ENCODE results near the gene FKBP5.

Gene FKBP5

DNA sequence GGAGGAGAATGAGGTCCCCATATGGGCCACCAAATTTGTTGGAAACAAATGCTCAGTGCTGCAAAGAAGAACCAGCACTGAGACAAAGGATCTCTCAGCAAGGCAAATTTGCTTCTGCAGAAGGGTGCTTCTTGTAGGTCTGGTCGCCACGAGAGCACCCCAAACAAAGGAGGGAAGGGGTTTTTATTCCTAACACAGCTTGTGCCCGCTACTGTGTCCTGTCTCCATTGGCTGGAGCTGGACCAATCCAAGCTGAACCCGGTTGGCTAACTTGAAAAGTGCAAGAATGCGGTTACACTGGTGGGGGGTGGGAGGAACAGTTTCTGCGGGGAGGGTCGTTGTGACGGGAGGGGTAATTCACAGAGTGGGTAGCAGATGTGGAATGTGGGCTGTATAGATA lies 121.9 kb downstream of the FKBP5 start:
- peaks cover 3 to 12% of the 10 kb centered on the region in 2 donors for H3K9me3 ChIP-seq (replicated peaks in 1 of 2; ENCODE audit: control insufficient read depth in 2 of 2, insufficient read depth in 1 of 2, low read depth in 1 of 2, low read length in 2 of 2)
- no peak for DNase-seq (ENCODE audit: low spot score)
- no peak overlapping the region for H4K8ac ChIP-seq (ENCODE audit: low read depth, low read length)
- H3K27ac ChIP-seq (replicated peaks; ENCODE audit: low read length): no peak overlapping the region
- peaks cover 0 to 2% of the 10 kb centered on the region in 2 donors for H3K4me1 ChIP-seq (ENCODE audit: control insufficient read depth in 2 of 2, insufficient read depth in 1 of 2, low read depth in 1 of 2, low read length in 2 of 2)
- no peak overlapping the region for H3K14ac ChIP-seq (ENCODE audit: low read length)
- no peak overlapping the region for H2AK5ac ChIP-seq (ENCODE audit: low read depth, low read length)
- H2BK15ac ChIP-seq (ENCODE audit: low read length): no peak overlapping the region
- no peak overlapping the region for H2BK12ac ChIP-seq (ENCODE audit: low read length)
- no peak overlapping the region for H2AFZ ChIP-seq (ENCODE audit: low read length)
- no peak overlapping the region for H3K23ac ChIP-seq (ENCODE audit: low read depth, low read length, poor library complexity)
- peaks cover 2% of the 10 kb centered on the region for H3K79me1 ChIP-seq (ENCODE audit: low read depth, low read length)
- H2BK120ac ChIP-seq (ENCODE audit: low read depth, low read length): no peak overlapping the region
- no CpG with 5 or more reads among the region's 8 CpGs for WGBS, 2 donors (ENCODE audit: extremely low coverage in 2 of 2, insufficient read length in 2 of 2, insufficient replicate concordance in 1 of 2)
- H3K9ac ChIP-seq (ENCODE audit: low read depth, low read length, poor library complexity): no peak overlapping the region
- H3K27me3 ChIP-seq (ENCODE audit: control insufficient read depth in 3 of 3, insufficient read depth in 3 of 3, low read depth in 1 of 3, low read length in 3 of 3): no peaks in the 10 kb centered on the region
- no peak overlapping the region for H3K4me2 ChIP-seq (ENCODE audit: insufficient read depth, low read length, poor library complexity, severe bottlenecking)
- H3K4ac ChIP-seq (ENCODE audit: low read length): no peak overlapping the region
- no peak overlapping the region for H3K18ac ChIP-seq (ENCODE audit: low read length)
- H2BK5ac ChIP-seq (ENCODE audit: low read length): no peak overlapping the region
- H4K91ac ChIP-seq (ENCODE audit: low read depth, low read length, poor library complexity): no peak overlapping the region
- H3K4me3 ChIP-seq (ENCODE audit: low read length in 2 of 2): peak overlapping the region in 1 of 2 donors; percentile 28
- H3K36me3 ChIP-seq (replicated peaks in 1 of 2; ENCODE audit: control insufficient read depth in 2 of 2, insufficient read depth in 2 of 2, low read length in 2 of 2): peaks cover 0 to 10% of the 10 kb centered on the region in 2 donors

DNA sequence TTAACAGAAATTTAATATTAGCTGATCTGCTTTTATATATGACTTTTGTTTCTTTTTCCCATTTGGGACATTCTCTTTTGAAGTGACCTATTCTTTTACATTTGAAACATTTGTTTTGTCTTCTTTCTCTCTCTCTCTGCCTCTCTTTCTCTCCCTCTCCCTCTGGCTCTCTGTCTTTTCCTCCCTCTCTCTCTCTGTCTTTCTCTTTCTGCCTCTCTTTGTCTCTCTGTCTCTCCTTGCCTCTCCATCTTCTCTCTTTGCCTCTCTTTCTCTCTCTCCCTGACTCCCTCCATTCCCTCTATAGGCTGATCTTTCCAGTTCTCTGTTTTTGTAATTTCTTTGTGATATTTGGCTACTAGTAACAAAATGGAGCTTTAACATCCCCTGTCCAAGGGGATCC lies 124.0 kb downstream of the FKBP5 start:
- H3K27me3 ChIP-seq (ENCODE audit: control insufficient read depth in 3 of 3, insufficient read depth in 3 of 3, low read depth in 1 of 3, low read length in 3 of 3): no peaks in the 10 kb centered on the region
- no peak overlapping the region for H2AK5ac ChIP-seq (ENCODE audit: low read depth, low read length)
- H2BK120ac ChIP-seq (ENCODE audit: low read depth, low read length): no peak overlapping the region
- no peak overlapping the region for H2BK5ac ChIP-seq (ENCODE audit: low read length)
- no peak overlapping the region for H3K9ac ChIP-seq (ENCODE audit: low read depth, low read length, poor library complexity)
- no peak overlapping the region for H3K4me2 ChIP-seq (ENCODE audit: insufficient read depth, low read length, poor library complexity, severe bottlenecking)
- H3K4me1 ChIP-seq (ENCODE audit: control insufficient read depth in 2 of 2, insufficient read depth in 1 of 2, low read depth in 1 of 2, low read length in 2 of 2): peaks cover 3 to 4% of the 10 kb centered on the region in 2 donors
- H2AFZ ChIP-seq (ENCODE audit: low read length): no peak overlapping the region
- H3K4ac ChIP-seq (ENCODE audit: low read length): no peak overlapping the region
- H3K9me3 ChIP-seq (replicated peaks in 1 of 2; ENCODE audit: control insufficient read depth in 2 of 2, insufficient read depth in 1 of 2, low read depth in 1 of 2, low read length in 2 of 2): peaks cover 3 to 16% of the 10 kb centered on the region in 2 donors
- H2BK12ac ChIP-seq (ENCODE audit: low read length): no peak overlapping the region
- no peak overlapping the region for H2BK15ac ChIP-seq (ENCODE audit: low read length)
- H3K4me3 ChIP-seq (ENCODE audit: low read length in 2 of 2): no peak overlapping the region
- no peak overlapping the region for H3K18ac ChIP-seq (ENCODE audit: low read length)
- H3K36me3 ChIP-seq (replicated peaks in 1 of 2; ENCODE audit: control insufficient read depth in 2 of 2, insufficient read depth in 2 of 2, low read length in 2 of 2): no peaks in the 10 kb centered on the region
- no peak overlapping the region for H3K14ac ChIP-seq (ENCODE audit: low read length)
- no peak overlapping the region for H4K91ac ChIP-seq (ENCODE audit: low read depth, low read length, poor library complexity)
- no peak overlapping the region for H3K23ac ChIP-seq (ENCODE audit: low read depth, low read length, poor library complexity)
- H4K8ac ChIP-seq (ENCODE audit: low read depth, low read length): no peak overlapping the region
- H3K27ac ChIP-seq (replicated peaks; ENCODE audit: low read length): no peak overlapping the region
- peaks cover 2% of the 10 kb centered on the region for H3K79me1 ChIP-seq (ENCODE audit: low read depth, low read length)
- no peak for DNase-seq (ENCODE audit: low spot score)

DNA sequence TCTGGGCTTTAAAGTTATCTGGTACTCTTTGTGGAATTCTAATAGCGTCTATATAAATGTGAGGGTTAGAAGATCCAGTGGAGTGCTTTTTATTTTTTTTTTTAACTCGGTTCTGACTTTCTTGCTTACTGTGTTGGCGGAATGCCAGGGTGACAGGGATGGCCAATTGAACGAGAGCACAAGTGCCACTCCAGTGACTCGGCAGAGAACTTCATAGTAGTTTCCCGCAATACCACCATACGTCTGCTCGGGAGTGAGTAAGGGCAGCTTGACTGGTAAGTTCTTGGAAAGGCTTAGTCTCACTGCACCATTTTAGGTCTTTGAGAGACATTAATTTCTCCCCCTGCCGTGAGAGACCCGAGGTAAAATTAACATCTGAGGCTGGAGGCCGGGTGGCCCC lies 126.7 kb downstream of the FKBP5 start:
- H3K4me3 ChIP-seq (ENCODE audit: low read length in 2 of 2): no peak overlapping the region
- H3K79me1 ChIP-seq (ENCODE audit: low read depth, low read length): no peaks in the 10 kb centered on the region
- DNase-seq (ENCODE audit: low spot score): no peak
- peaks cover 3 to 11% of the 10 kb centered on the region in 2 donors for H3K9me3 ChIP-seq (replicated peaks in 1 of 2; ENCODE audit: control insufficient read depth in 2 of 2, insufficient read depth in 1 of 2, low read depth in 1 of 2, low read length in 2 of 2)
- H2AFZ ChIP-seq (ENCODE audit: low read length): no peak overlapping the region
- no CpG with 5 or more reads among the region's 11 CpGs for WGBS, 2 donors (ENCODE audit: extremely low coverage in 2 of 2, insufficient read length in 2 of 2, insufficient replicate concordance in 1 of 2)
- no peak overlapping the region for H3K9ac ChIP-seq (ENCODE audit: low read depth, low read length, poor library complexity)
- H3K36me3 ChIP-seq (replicated peaks in 1 of 2; ENCODE audit: control insufficient read depth in 2 of 2, insufficient read depth in 2 of 2, low read length in 2 of 2): no peaks in the 10 kb centered on the region
- H3K4ac ChIP-seq (ENCODE audit: low read length): no peak overlapping the region
- no peak overlapping the region for H4K8ac ChIP-seq (ENCODE audit: low read depth, low read length)
- H2BK120ac ChIP-seq (ENCODE audit: low read depth, low read length): no peak overlapping the region
- no peak overlapping the region for H3K14ac ChIP-seq (ENCODE audit: low read length)
- no peaks in the 10 kb centered on the region for H3K27me3 ChIP-seq (ENCODE audit: control insufficient read depth in 3 of 3, insufficient read depth in 3 of 3, low read depth in 1 of 3, low read length in 3 of 3)
- H3K23ac ChIP-seq (ENCODE audit: low read depth, low read length, poor library complexity): no peak overlapping the region
- no peak overlapping the region for H2BK15ac ChIP-seq (ENCODE audit: low read length)
- H2BK12ac ChIP-seq (ENCODE audit: low read length): no peak overlapping the region
- H2BK5ac ChIP-seq (ENCODE audit: low read length): no peak overlapping the region
- no peak overlapping the region for H3K27ac ChIP-seq (replicated peaks; ENCODE audit: low read length)
- peaks cover 5% of the 10 kb centered on the region in 2 donors for H3K4me1 ChIP-seq (ENCODE audit: control insufficient read depth in 2 of 2, insufficient read depth in 1 of 2, low read depth in 1 of 2, low read length in 2 of 2)
- no peak overlapping the region for H2AK5ac ChIP-seq (ENCODE audit: low read depth, low read length)
- no peak overlapping the region for H3K4me2 ChIP-seq (ENCODE audit: insufficient read depth, low read length, poor library complexity, severe bottlenecking)
- no peak overlapping the region for H3K18ac ChIP-seq (ENCODE audit: low read length)
- no peak overlapping the region for H4K91ac ChIP-seq (ENCODE audit: low read depth, low read length, poor library complexity)

DNA sequence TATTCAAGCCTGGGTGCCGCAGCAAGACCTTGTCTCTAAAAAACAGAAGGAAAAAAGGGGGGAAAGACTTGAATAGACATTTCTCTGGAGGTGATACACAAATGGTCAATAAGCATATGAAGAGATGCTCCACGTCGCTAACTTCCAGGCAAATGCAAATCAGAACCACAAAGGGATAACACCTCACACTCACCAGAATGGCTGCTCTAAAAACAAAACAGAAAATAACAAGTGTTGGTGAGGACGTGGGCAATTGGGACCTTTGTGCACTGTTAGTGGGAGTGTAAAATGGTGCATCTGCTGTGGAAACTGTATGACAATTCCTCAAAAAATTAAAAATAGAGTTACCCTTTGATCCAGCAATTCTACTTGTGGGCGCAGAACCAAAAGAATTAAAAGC lies 127.6 kb downstream of the FKBP5 start:
- Histone ChIP-seq H2BK5ac (ENCODE audit: low read length) (no peak overlapping the region), H2AFZ (ENCODE audit: low read length) (no peak overlapping the region), H3K27me3 (ENCODE audit: control insufficient read depth in 3 of 3, insufficient read depth in 3 of 3, low read depth in 1 of 3, low read length in 3 of 3) (no peaks in the 10 kb centered on the region), H3K4ac (ENCODE audit: low read length) (no peak overlapping the region), H2AK5ac (ENCODE audit: low read depth, low read length) (no peak overlapping the region), H3K4me2 (ENCODE audit: insufficient read depth, low read length, poor library complexity, severe bottlenecking) (no peak overlapping the region), H3K4me3 (ENCODE audit: low read length in 2 of 2) (no peak overlapping the region), H3K18ac (ENCODE audit: low read length) (no peak overlapping the region), H3K4me1 (ENCODE audit: control insufficient read depth in 2 of 2, insufficient read depth in 1 of 2, low read depth in 1 of 2, low read length in 2 of 2) (peaks cover 5% of the 10 kb centered on the region in 2 donors), H3K27ac (replicated peaks; ENCODE audit: low read length) (no peak overlapping the region), H4K91ac (ENCODE audit: low read depth, low read length, poor library complexity) (no peak overlapping the region), H2BK15ac (ENCODE audit: low read length) (no peak overlapping the region), H4K8ac (ENCODE audit: low read depth, low read length) (no peak overlapping the region), H3K14ac (ENCODE audit: low read length) (no peak overlapping the region), H3K9ac (ENCODE audit: low read depth, low read length, poor library complexity) (no peak overlapping the region), H2BK12ac (ENCODE audit: low read length) (no peak overlapping the region), H3K36me3 (replicated peaks in 1 of 2; ENCODE audit: control insufficient read depth in 2 of 2, insufficient read depth in 2 of 2, low read length in 2 of 2) (no peaks in the 10 kb centered on the region), H2BK120ac (ENCODE audit: low read depth, low read length) (no peak overlapping the region), H3K79me1 (ENCODE audit: low read depth, low read length) (no peaks in the 10 kb centered on the region), H3K9me3 (replicated peaks in 1 of 2; ENCODE audit: control insufficient read depth in 2 of 2, insufficient read depth in 1 of 2, low read depth in 1 of 2, low read length in 2 of 2) (peaks cover 0 to 4% of the 10 kb centered on the region in 2 donors), H3K23ac (ENCODE audit: low read depth, low read length, poor library complexity) (no peak overlapping the region)
- no peak for DNase-seq (ENCODE audit: low spot score)
- WGBS, 2 donors (ENCODE audit: extremely low coverage in 2 of 2, insufficient read length in 2 of 2, insufficient replicate concordance in 1 of 2): no CpG with 5 or more reads among the region's 5 CpGs

All from neuronal stem cell (in vitro differentiated cells).